CD14-positive monocyte (primary cell): Measurements from ENCODE around the gene ZFY. TPM values are rescaled to one million over a fixed set of nuclear protein-coding genes. Genes with fewer than 3 reads are reported as not detected.

ENCODE experiments used
- DNase-seq, 3 donors: peaks; one replicate each; pipeline ENCODE4 v3.0.0-alpha.2; 2011 to 2022
- H2AFZ ChIP-seq: 2 replicates; pipeline ENCODE4 v1.6.0; 2012; ENCODE audit warnings: mild to moderate bottlenecking, low read depth, low read length, inconsistent platforms; ENCODE audit not compliant: insufficient read depth, poor library complexity, severe bottlenecking
- H3K27ac ChIP-seq, 2 donors: 1 replicate in 1 of 2; 2 replicates in 1 of 2; pipeline ENCODE4 v1.5.1; 2012 to 2013; ENCODE audit warnings: low read length in 2 of 2, control low read depth in 1 of 2, inconsistent platforms in 1 of 2, low read depth in 1 of 2, mild to moderate bottlenecking in 1 of 2
- H3K27me3 ChIP-seq, 2 donors: one replicate each; pipeline versions ENCODE4 v1.6.0 to v1.6.1; 2011 to 2013; ENCODE audit warnings: low read length in 2 of 2; ENCODE audit not compliant: control insufficient read depth in 2 of 2, insufficient read depth in 2 of 2
- H3K36me3 ChIP-seq, 2 donors: replicated peaks in 1 of 2; 1 replicate in 1 of 2; 2 replicates in 1 of 2; pipeline versions ENCODE4 v1.5.1 to v1.6.1; 2012 to 2013; ENCODE audit warnings: low read length in 2 of 2, control low read depth in 1 of 2, inconsistent platforms in 1 of 2, mild to moderate bottlenecking in 1 of 2; ENCODE audit not compliant: insufficient read depth in 2 of 2, control insufficient read depth in 1 of 2
- H3K4me1 ChIP-seq, 2 donors: 1 replicate in 1 of 2; 2 replicates in 1 of 2; pipeline versions ENCODE4 v1.5.1 to v1.6.1; 2012 to 2013; ENCODE audit warnings: low read length in 2 of 2, control low read depth in 1 of 2, inconsistent platforms in 1 of 2, mild to moderate bottlenecking in 1 of 2, moderate library complexity in 1 of 2; ENCODE audit not compliant: insufficient read depth in 2 of 2, control insufficient read depth in 1 of 2
- H3K4me2 ChIP-seq: replicated peaks from 2 replicates; pipeline ENCODE3; 2012; ENCODE audit warnings: low read length, moderate library complexity, mild to moderate bottlenecking; ENCODE audit not compliant: poor library complexity, severe bottlenecking; ENCODE audit errors: extremely low read depth
- H3K4me3 ChIP-seq, 3 experiments: fragments of 200-600 bp in 1 of 3; sonication (generic) in 1 of 3; replicated peaks in 1 of 3; 1 replicate in 2 of 3; 2 replicates in 1 of 3; pipeline ENCODE4 v1.5.1; 2011 to 2013; ENCODE audit warnings: low read length in 3 of 3, mild to moderate bottlenecking in 3 of 3, control low read depth in 2 of 3, low read depth in 2 of 3, inconsistent platforms in 1 of 3, moderate library complexity in 1 of 3
- H3K79me2 ChIP-seq: 2 replicates; pipeline ENCODE4 v1.6.0; 2012; ENCODE audit warnings: mild to moderate bottlenecking, control low read depth, inconsistent platforms, low read length, moderate library complexity; ENCODE audit not compliant: insufficient read depth
- H3K9ac ChIP-seq: 2 replicates; pipeline ENCODE4 v1.6.0; 2017; ENCODE audit warnings: low read length, mild to moderate bottlenecking; ENCODE audit not compliant: insufficient read depth, poor library complexity, severe bottlenecking
- H3K9me3 ChIP-seq, 2 donors: replicated peaks in 1 of 2; 1 replicate in 1 of 2; 2 replicates in 1 of 2; pipeline versions ENCODE4 v1.5.1 to v1.6.1; 2012 to 2013; ENCODE audit warnings: low read length in 2 of 2, control low read depth in 1 of 2; ENCODE audit not compliant: control insufficient read depth in 1 of 2, insufficient read depth in 1 of 2
- H4K20me1 ChIP-seq: 2 replicates; pipeline ENCODE4 v1.6.0; 2012; ENCODE audit warnings: mild to moderate bottlenecking, low read length, control low read depth, moderate library complexity; ENCODE audit not compliant: insufficient read depth
- H3K27ac Mint-ChIP-seq, 7 donors: one replicate each; pipeline ENCODE4 v1.8.0; 2020; ENCODE audit warnings: mild to moderate bottlenecking in 7 of 7, mixed read lengths in 7 of 7, moderate library complexity in 6 of 7, inconsistent platforms in 2 of 7
- H3K27me3 Mint-ChIP-seq, 3 donors: one replicate each; pipeline ENCODE4 v1.8.0; 2021 to 2022; ENCODE audit warnings: low read depth in 3 of 3, mild to moderate bottlenecking in 3 of 3, mixed read lengths in 3 of 3, moderate library complexity in 3 of 3, inconsistent platforms in 1 of 3
- H3K36me3 Mint-ChIP-seq, 2 donors: one replicate each; pipeline ENCODE4 v1.8.0; 2020; ENCODE audit warnings: mixed read lengths in 2 of 2, inconsistent platforms in 1 of 2, mild to moderate bottlenecking in 1 of 2
- H3K4me1 Mint-ChIP-seq: one replicate; pipeline ENCODE4 v1.8.0; 2020; ENCODE audit warnings: mild to moderate bottlenecking, mixed read lengths
- H3K4me3 Mint-ChIP-seq, 2 donors: one replicate each; pipeline ENCODE4 v1.8.0; 2020; ENCODE audit warnings: mild to moderate bottlenecking in 2 of 2, mixed read lengths in 2 of 2, moderate library complexity in 1 of 2
- H3K9me3 Mint-ChIP-seq, 7 donors: one replicate each; pipeline ENCODE4 v1.8.0; 2020 to 2022; ENCODE audit warnings: mixed read lengths in 7 of 7, mild to moderate bottlenecking in 6 of 7, moderate library complexity in 6 of 7, inconsistent platforms in 2 of 7
- CTCF ChIP-seq: fragments of 200-600 bp; IDR thresholded peaks from one replicate; pipeline ENCODE4 v1.8.0; 2022; ENCODE audit warnings: antibody characterized with exemption, mild to moderate bottlenecking
- WGBS: methylation state at CpG from one replicate; pipeline ENCODE4 v1.1.5; 2013; ENCODE audit warnings: missing lambda C conversion rate; ENCODE audit not compliant: insufficient coverage; 5-methylcytosine and 5-hydroxymethylcytosine counted together
- intact Hi-C, 2 donors: fragments of 100-400 bp; cut with micrococcal nuclease; formaldehyde crosslinking; loops; one replicate each; pipeline versions ENCODE4 v1.15.0 to v1.15.1; 2023
- polyA plus RNA-seq, 3 donors: library from polyadenylated mRNA; depleted of rRNA in 1 of 3; unstranded in 2 of 3; stranded (reverse) in 1 of 3; fragments of 300-500 nt in 2 of 3; fragments of >200 nt in 1 of 3; fragmentation: Illumina TruSeq in 2 of 3; gene quantifications; 1 replicate in 2 of 3; 2 replicates in 1 of 3; pipeline ENCODE4 v1.2.3, GENCODE V29; 2012 to 2021

Gene ZFY
- polyA plus RNA-seq, 3 donors = not detected

- Mint-ChIP-seq H3K9me3 (no peaks in the 10 kb centered on the region), H3K4me1 (peaks cover 12% of the 10 kb centered on the region), H3K27ac (peak overlapping the region in 2 of 7 donors; percentile 97 to 98), H3K4me3 (peak overlapping the region in 1 of 2 donors; percentile 91), H3K36me3 (peaks cover 0 to 4% of the 10 kb centered on the region in 2 donors), H3K27me3 (no peaks in the 10 kb centered on the region)
- WGBS = 33% methylated on average over 1 of the region's 10 CpGs
- Histone ChIP-seq H3K9me3 (no peaks in the 10 kb centered on the region), H2AFZ (no peak overlapping the region), H3K36me3 (no peaks in the 10 kb centered on the region), H4K20me1 (no peaks in the 10 kb centered on the region), H3K4me1 (peaks cover 0 to 14% of the 10 kb centered on the region in 2 donors), H3K4me3 (no peak overlapping the region), H3K9ac (no peak overlapping the region), H3K79me2 (no peaks in the 10 kb centered on the region), H3K27ac (peak overlapping the region in 1 of 2 donors; percentile 99), H3K27me3 (no peaks in the 10 kb centered on the region), H3K4me2 (no peak overlapping the region)
- DNase-seq = no peak
- intact Hi-C loops = loop anchor here (10.0 kb wide), 2 partner anchors 71 to 79 kb away; no protein-coding TSS in a partner anchor
- no peak for TF ChIP-seq CTCF
These were observed 1.1 kb upstream of the ZFY start for GRCh38 chrY:2934078-2934477.

- H3K4me1 Mint-ChIP-seq = peaks cover 20% of the 10 kb centered on the region
- H3K36me3 Mint-ChIP-seq = peaks cover 0 to 7% of the 10 kb centered on the region in 2 donors
- Histone ChIP-seq H4K20me1 (no peaks in the 10 kb centered on the region), H3K9me3 (no peaks in the 10 kb centered on the region), H3K4me3 (peak overlapping the region in 1 of 3 experiments; percentile 72), H3K36me3 (no peaks in the 10 kb centered on the region), H3K9ac (no peak overlapping the region), H3K27me3 (no peaks in the 10 kb centered on the region), H3K79me2 (no peaks in the 10 kb centered on the region), H3K27ac (peak overlapping the region in 1 of 2 donors; percentile 99), H2AFZ (no peak overlapping the region), H3K4me1 (peaks cover 0 to 14% of the 10 kb centered on the region in 2 donors), H3K4me2 (no peak overlapping the region)
- WGBS = 0% methylated on average over 37 of the region's 63 CpGs
- no peaks in the 10 kb centered on the region for H3K27me3 Mint-ChIP-seq
- peak in 2 of 3 donors; percentile 77 to 84 for DNase-seq
- H3K4me3 Mint-ChIP-seq = peak overlapping the region; percentile 79 to 89
- peak; percentile 73 for TF ChIP-seq CTCF
- H3K27ac Mint-ChIP-seq = peak overlapping the region in 2 of 7 donors; percentile 97 to 99
- no peaks in the 10 kb centered on the region for H3K9me3 Mint-ChIP-seq
- intact Hi-C loops = loop anchor here (5.0 to 10.0 kb wide), 3 partner anchors 66 to 81 kb away; no protein-coding TSS in a partner anchor
These were observed 695 bp downstream of the ZFY start for GRCh38 chrY:2935716-2936435.
